GM18511 (cell line): Measurements from ENCODE around the gene HOTAIR.
A peak's percentile ranks its signal among the peaks of the same experiment; 100 is the strongest.

Experiments
- ATAC-seq: cut with Tn5 transposase; IDR thresholded peaks from one replicate; pipeline ENCODE4 v1.9.1; 2021; ENCODE audit warnings: mild to moderate bottlenecking, moderate library complexity; ENCODE audit not compliant: unreplicated experiment

The HOTAIR gene

DNA sequence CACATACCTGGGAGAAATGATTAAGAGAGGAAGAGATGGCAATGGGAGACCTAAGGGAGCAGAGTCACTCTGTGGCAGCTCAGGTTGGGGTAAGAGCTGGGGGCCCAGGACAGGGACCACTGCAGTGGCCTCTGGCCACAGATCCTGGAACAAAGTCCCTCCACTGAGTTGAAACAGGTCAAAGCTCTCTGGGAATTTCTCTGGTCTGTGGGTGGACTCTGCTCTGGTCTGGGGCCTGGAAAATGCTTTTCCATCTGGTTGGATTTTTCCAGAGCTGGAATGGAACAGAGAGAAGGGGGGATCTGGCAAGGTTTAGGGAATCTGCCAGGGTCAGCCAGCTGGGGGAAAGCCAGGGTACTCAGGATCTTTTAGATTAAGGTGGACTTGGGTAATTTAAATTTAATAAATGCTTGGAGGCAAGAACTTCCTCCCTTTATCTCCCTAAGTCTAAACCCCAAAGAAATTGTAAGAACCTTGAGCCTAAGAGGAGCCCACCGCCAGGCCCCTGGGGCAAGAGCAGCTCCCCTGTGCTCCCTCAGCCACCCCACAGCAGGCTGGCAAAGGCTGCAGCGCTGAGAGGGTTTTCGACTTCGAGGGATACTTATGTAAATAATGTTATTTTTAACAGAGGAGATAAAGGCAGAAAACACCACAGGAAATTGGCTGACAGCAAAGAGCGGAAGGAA lies 13.9 kb upstream of the HOTAIR start:
- no peak for ATAC-seq

DNA sequence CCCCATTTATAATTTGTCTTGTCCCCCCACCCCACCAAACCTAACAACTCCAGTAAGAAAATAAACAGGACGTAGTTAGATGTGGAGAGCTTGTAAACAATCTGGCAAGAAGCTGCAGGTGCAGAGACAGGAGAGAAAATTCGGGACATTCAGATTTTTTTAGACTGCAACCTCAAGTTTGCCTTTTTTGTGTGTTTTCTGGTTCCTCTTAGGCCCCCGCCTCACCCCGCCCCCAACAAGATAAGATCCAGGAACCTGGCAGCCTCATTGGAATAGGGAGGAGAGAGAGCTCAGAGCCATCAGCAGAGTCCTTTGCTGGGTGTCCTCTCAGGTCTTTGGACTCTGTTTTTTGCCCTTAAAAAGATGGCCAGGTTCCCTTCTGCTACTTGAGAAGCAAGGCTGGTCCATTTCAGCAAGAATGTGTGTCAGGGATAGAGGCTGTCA lies 13.1 kb upstream of the HOTAIR start:
- ATAC-seq = no peak

GRCh38 chr12:53986686-53987483 lies 12.1 kb upstream of the HOTAIR start:
- ATAC-seq = no peak

DNA sequence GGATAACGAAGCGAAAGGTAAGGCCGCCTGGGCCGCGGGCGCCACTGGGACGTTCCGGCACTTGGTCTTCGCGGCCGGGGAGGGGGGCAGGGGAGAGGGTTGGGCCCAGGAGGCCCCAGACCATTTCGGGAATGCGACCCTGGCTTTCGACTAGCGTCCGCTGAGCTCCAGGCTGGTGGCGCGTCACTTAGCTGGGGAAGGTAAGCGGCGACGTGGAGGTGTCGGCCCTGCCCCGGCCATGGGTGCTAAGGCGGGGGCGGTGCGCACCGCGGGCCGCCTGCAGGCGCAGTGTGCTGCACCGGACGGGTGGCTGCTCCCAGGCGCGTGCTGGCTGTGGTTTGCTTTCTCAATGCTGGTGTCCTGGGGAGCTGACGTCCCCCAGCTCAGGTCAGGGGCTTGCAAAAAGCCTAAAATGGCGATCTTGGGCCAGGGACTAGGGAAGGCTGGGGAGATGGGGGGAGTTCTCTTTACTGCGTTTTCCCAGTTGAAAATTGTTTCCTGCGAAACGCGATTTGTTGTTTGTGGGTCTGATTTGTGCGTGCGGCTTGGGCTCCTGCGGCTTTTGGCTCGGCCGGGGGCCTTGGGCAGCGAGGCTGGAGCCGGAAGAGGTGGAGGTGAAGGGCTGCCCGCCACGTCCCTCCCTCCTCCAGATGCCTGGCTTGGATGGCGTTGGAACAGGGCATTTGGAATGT lies 11.4 kb upstream of the HOTAIR start:
- ATAC-seq = no peak

- ATAC-seq = no peak
Observed at GRCh38 chr12:53985692-53985993, 10.9 kb upstream of the HOTAIR start.

GRCh38 chr12:53984901-53985691 lies 10.3 kb upstream of the HOTAIR start, which contains the start of gene HOXC10:
Gene HOXC10 (plus strand): TSS chr12:53985146. CDS start chr12:53985260, 114 bp downstream.
- peak; percentile 52 for ATAC-seq

- no peak for ATAC-seq
Observed at GRCh38 chr12:53983950-53984572, 9.3 kb upstream of the HOTAIR start.

DNA sequence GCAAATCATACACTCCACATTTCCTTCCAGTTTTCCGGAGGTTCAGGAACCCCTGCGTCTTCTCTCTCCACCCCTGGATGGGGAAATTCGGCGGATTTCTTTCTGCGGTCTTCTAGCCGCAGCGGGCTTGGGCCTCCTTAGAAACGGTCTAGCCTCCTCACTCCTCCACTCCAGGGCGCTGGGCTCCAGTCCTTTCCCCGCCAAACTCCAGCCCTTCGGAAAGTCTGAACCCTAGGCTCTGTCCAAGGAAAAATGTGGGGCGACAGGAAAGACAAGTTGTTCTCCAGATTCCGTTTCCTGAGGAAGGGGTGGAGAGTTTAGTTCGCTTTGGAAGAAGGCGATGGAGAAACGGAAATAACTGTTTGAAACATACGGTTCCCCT lies 8.8 kb upstream of the HOTAIR start:
- no peak for ATAC-seq

- no peak for ATAC-seq
Observed at GRCh38 chr12:53982648-53983567, 8.2 kb upstream of the HOTAIR start.

DNA sequence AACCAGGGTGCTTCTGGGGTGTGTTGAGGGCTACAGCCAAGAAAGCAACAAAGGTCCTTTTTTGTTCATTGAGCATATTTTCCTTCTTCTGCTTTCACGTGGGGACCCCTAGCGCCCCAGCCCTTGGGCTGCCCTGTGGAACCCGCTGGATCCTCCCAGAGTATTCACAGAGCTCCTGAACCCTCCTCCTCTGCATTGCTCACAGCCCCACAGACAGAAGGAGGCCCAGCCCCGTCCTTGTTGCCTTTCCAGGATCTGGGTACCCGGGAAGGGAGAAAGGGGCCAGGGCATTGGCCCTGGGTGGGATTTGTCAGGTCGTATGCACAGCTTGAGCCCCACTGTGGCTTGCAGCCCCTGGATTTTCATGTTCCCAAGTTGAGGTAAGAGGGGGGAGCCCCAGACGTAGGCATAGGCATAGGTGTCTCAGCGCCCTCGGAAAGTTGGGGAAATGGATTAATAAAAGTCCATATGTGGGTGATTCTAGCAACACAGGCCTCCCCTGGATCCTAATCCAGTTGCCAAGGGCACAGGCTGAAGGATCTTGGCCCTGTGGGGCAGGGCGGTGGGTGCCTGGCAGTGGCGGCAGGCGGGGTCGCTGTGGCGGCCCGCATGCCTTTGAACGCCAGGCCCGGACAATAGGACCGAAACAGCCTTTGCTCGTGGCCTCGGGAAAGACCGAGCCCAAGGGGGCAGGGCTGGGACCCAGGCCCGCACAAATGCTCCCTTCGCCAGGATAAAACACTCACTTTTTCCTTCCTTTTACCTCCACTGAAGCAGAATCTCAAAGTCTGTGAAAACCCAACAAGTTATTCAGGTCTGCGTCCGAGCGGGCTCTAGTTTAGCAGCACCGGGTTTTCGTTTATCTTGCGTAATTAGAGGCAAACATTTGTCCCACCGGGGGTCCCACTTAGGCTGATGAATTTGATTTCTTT lies 7.1 kb upstream of the HOTAIR start:
- ATAC-seq = no peak

DNA sequence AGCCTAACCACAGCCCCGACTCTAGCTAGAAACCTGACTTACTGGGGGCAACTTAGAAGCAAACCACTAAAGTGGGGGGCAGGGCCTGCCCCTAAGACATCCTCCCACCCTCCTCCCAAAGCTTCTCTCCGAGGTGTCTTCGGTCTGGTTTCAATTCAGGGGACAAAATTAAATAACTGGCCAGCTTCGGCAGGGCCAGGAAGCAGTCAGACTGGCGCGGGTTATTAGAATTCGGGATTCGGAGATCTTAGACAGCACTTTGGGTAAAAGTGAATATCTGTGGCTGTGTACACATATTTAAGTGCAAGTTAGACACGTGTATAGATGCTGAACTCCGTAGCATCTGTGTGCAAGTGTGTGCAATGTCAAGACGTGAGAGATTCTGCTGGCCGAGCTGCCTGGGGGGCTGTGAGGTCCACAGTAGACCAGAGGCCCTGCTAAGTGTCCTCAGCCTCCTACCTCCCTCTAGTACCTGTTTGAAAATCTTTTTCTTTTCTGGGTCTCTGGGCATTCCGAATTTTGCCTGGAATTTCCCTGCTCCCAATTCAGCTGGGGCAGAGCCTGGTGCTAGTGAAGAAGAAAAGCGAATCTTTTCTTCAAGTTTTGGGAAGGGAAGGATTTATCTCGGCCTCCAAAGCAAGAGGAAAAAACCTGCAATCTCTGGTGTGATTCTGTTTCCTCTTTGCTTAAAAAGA lies 6.2 kb upstream of the HOTAIR start:
- ATAC-seq = no peak

- no peak for ATAC-seq
Observed at GRCh38 chr12:53980104-53980801, 5.5 kb upstream of the HOTAIR start.

DNA sequence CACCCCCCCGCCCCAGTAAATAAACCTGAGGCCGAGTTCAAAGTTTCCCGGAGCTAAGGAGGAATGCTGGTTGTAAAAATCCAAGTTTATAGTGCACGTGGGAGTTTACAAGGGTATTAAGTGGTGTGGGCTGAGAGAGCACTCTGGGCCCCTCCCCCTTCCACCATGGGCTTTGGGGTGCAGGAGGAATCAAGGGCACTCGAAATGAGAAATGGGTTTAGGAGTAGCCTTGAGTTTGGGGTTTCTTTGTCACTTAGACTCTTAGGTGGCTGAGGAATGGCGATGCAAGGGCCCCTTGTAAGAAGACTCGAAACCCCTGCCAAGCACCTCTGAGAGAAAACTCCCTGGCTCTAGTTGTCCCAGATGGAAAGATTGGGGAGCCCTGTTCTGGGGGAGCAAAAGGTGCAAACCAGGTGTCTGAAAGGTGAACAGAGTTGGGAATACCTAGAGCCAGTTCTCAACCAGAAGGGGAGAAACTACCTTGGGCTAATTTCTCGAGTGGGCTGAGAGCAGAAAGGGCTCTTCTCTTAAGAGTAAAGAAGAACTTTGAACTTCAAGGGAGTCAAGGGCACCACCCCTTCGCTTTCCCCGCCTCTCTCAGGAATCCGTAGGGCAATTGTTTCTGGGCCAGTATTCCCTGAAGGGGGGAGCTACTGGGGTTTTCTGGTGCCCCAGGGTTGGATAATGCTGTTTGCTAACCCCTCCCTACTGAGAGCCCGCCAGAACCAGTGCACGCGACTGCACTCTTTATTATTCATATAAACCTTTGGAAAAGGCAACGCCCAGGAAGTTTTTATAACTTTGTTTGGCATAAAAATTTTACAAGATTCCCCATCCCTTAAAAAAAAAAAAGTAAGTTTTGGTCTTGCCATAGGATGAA lies 4.0 kb upstream of the HOTAIR start:
- ATAC-seq = no peak

GRCh38 chr12:53977596-53978445 lies 3.1 kb upstream of the HOTAIR start:
- no peak for ATAC-seq

DNA sequence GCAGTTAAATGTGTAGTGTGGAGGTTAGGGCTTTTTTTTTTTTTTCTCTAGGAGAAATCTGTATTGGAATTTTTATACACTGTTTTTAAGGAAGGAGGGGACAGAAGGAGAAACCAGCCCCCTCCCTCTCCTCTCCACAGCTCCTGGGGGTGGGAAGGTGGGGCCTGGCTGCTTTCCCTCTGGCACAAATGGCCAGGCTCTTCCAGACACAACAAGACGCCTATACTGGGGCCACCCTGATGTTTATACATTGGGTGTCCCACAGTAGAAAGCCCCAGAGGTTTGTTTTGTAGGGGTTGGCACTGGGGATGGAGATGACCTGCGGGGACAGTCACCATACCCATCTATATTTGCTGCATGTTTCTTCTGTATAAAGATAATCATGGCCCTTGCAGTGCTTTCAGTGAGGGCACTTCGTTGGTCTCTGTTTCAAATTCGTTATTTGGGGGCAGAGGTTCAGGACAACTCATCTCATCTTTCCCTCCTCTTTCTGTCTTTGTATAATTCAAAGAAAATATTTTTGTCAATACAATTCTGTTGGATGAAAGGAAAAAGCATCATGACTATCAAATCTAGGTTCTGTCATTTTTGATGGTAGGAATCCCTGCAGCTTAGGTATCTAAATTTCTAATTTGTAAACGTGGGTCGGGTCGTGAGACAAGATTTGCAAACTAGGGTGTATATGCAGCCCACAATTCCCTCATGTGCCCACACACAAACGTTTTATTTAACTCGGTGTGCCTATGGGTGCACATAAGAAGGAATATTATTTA lies 2.3 kb upstream of the HOTAIR start:
- ATAC-seq = no peak
